Esophagus squamous epithelium (tissue), 4 donors: ENCODE measurements around the gene EFNA1.

Experiments
- POLR2A ChIP-seq, 4 donors: fragments of 450-650 bp; IDR thresholded peaks; one replicate each; pipeline ENCODE4 v1.6.1; 2017; ENCODE audit warnings: antibody characterized with exemption in 4 of 4, mild to moderate bottlenecking in 4 of 4, moderate library complexity in 3 of 4
- TF ChIP-seq, protein P1 (sequence below), 6 experiments: fragments of 450-650 bp in 4 of 6; fragments of 200-600 bp in 2 of 6; sonication (generic) in 2 of 6; IDR thresholded peaks; one replicate each; pipeline ENCODE4 v1.5.1; 2016 to 2019; ENCODE audit warnings: antibody characterized with exemption in 6 of 6, mild to moderate bottlenecking in 4 of 6, moderate library complexity in 4 of 6

DNA sequence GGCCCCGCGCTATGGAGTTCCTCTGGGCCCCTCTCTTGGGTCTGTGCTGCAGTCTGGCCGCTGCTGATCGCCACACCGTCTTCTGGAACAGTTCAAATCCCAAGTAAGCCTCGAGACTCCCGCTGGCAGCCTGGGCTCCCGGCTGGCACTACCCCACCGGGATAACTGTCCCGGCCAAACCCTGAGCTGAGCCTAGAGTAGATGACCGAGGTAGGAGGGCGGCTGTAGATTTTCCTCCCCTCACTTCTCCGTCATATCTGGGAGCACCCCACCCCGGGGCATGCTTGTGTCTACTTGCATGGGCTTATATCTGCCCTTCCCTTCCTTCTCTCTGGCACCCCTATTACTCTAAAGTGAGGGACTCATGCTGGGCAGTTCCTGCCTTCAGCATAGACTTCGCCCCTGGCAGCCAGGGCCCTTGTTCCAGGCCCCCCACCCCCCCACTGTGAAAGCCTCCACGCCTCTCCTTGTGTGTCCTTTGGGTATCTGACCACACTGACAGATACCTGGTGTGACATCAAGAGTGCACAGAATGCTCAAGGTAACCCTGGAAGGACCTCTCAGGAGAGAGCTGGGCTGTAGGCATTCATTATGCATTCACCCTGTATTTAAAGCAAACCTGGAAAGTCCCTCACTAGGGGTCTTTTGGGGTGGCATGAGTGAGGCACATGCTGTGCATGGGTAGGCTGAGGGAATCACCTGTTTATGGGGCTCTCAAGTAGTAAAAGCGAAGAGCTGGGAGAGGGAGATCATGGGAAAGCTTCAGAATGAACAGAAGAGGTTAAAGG, 485 bp downstream of the EFNA1 start:
- TF ChIP-seq POLR2A (IDR thresholded peaks at IDR 0.05), result no peak
- TF ChIP-seq, protein P1, sequence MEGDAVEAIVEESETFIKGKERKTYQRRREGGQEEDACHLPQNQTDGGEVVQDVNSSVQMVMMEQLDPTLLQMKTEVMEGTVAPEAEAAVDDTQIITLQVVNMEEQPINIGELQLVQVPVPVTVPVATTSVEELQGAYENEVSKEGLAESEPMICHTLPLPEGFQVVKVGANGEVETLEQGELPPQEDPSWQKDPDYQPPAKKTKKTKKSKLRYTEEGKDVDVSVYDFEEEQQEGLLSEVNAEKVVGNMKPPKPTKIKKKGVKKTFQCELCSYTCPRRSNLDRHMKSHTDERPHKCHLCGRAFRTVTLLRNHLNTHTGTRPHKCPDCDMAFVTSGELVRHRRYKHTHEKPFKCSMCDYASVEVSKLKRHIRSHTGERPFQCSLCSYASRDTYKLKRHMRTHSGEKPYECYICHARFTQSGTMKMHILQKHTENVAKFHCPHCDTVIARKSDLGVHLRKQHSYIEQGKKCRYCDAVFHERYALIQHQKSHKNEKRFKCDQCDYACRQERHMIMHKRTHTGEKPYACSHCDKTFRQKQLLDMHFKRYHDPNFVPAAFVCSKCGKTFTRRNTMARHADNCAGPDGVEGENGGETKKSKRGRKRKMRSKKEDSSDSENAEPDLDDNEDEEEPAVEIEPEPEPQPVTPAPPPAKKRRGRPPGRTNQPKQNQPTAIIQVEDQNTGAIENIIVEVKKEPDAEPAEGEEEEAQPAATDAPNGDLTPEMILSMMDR (IDR thresholded peaks at IDR 0.05), result no peak
